HuH-7.5 (cell line): Measurements from ENCODE around the gene NDUFA11.

ENCODE experiments used
- DNase-seq: peaks from one replicate; pipeline ENCODE4 v3.0.0; 2011; ENCODE audit warnings: low spot score

NDUFA11 gene

GRCh38 chr19:5932609-5933262, 29.1 kb upstream of the NDUFA11 start:
- DNase-seq: no peak

- no peak for DNase-seq
These were observed 28.6 kb upstream of the NDUFA11 start for GRCh38 chr19:5932146-5932545.

- DNase-seq: no peak
These were observed 27.7 kb upstream of the NDUFA11 start for GRCh38 chr19:5931251-5931650.

- no peak for DNase-seq
These were observed 26.0 kb upstream of the NDUFA11 start for GRCh38 chr19:5929625-5930024.

- DNase-seq: no peak
These were observed 25.6 kb upstream of the NDUFA11 start for GRCh38 chr19:5929179-5929578.

GRCh38 chr19:5927441-5927821, 23.8 kb upstream of the NDUFA11 start:
- no peak for DNase-seq

GRCh38 chr19:5926641-5927440, 23.3 kb upstream of the NDUFA11 start:
- DNase-seq: no peak

GRCh38 chr19:5925830-5926427, 22.3 kb upstream of the NDUFA11 start:
- DNase-seq: no peak

GRCh38 chr19:5923356-5923755, 19.8 kb upstream of the NDUFA11 start:
- DNase-seq: no peak

GRCh38 chr19:5922161-5922545, 18.6 kb upstream of the NDUFA11 start:
- no peak for DNase-seq

GRCh38 chr19:5921516-5922160, 18.0 kb upstream of the NDUFA11 start:
- DNase-seq: no peak

- DNase-seq: no peak
These were observed 15.0 kb upstream of the NDUFA11 start for GRCh38 chr19:5918463-5919079.

- no peak for DNase-seq
These were observed 14.0 kb upstream of the NDUFA11 start for GRCh38 chr19:5917431-5918107.

- DNase-seq: no peak
These were observed 12.7 kb upstream of the NDUFA11 start for GRCh38 chr19:5916181-5916708.

- no peak for DNase-seq
These were observed 12.2 kb upstream of the NDUFA11 start for GRCh38 chr19:5915782-5916165.

- DNase-seq: no peak
These were observed 11.6 kb upstream of the NDUFA11 start for GRCh38 chr19:5914946-5915781.

GRCh38 chr19:5914358-5914774, 10.8 kb upstream of the NDUFA11 start:
- DNase-seq: no peak

GRCh38 chr19:5913739-5914357, 10.3 kb upstream of the NDUFA11 start, which contains the start of gene CAPS:
Gene CAPS, plus strand, starts transcription at chr19:5914254. Its CDS starts 153 bp downstream, at chr19:5914407.
- no peak for DNase-seq

GRCh38 chr19:5911366-5911765, 7.8 kb upstream of the NDUFA11 start:
- DNase-seq: no peak

GRCh38 chr19:5910638-5910907, 7.0 kb upstream of the NDUFA11 start:
- no peak for DNase-seq
